Effector CD8-positive, alpha-beta T cell (primary cell): ENCODE measurements around the gene LHPP.

Experiments used
- DNase-seq: peaks from one replicate; lab custom pipeline; 2025; lab: John Stamatoyannopoulos, UW

LHPP gene

DNA sequence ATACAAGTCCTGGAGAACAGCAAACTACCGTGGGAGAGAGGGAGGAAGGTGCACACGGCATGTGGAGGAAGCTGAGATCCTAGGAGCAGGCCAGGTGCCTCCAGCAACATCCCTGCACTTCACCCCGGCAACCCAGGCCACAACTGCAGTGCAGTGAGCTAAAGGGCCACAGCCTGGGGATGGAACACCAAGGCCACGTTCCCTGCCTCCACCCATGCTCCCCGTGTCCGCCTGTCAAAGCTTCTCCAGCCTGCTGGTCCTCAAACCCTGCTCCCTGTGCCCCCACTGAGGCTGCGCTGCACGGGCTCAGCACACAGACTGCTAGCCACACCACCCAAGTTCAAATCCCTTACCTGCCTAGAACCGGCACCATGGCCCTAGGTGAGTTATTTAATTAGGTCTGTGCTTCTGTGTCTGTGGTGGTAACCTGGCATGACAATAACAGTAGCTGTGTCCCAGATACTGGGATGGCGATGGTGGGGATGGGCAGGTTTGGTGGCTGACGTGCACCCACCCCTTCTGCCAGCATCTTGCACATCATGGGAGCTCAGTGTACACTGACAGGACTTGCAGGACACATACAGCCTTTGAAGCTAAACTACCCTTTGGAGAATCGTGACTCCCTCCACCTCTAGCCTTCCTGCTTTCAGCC, 197.1 kb downstream of the LHPP start:
- no peak for DNase-seq

GRCh38 chr10:124659380-124659779, 197.8 kb downstream of the LHPP start:
- no peak for DNase-seq

DNA sequence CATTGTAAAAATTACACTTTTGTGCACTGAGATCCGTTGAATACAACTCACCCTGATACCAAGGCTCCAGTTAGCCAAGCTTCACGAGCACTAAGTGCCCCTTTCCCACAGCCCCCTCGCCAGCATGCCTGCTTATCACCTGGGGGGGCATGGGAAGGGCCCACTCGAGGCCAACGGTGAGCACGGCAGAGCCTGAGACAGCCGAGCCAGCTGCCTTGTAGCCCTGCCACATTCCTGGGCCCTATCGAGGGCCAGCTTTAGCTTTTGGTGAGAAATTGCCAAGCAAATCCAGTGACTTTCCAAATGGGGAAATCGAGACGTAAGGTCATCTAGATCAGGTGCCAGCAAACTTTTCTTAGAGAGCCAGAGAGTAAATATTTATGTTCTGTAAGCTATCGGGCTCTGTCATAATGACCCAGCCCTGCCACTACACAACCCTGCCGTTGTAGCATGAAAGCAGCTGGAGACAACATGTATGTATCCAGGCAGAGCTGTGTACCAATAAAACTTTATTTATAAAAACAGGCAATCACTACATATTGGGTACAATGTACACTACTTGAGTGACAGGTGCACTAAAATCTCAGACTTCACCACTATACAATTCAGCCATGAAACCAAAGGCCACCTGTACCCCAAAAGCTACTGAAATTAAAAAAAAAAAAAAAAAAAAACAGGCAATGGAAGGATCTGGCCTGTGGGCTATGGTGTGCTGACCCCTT, 198.9 kb downstream of the LHPP start:
- DNase-seq, result no peak

GRCh38 chr10:124661660-124662180, 200.1 kb downstream of the LHPP start:
- no peak for DNase-seq

DNA sequence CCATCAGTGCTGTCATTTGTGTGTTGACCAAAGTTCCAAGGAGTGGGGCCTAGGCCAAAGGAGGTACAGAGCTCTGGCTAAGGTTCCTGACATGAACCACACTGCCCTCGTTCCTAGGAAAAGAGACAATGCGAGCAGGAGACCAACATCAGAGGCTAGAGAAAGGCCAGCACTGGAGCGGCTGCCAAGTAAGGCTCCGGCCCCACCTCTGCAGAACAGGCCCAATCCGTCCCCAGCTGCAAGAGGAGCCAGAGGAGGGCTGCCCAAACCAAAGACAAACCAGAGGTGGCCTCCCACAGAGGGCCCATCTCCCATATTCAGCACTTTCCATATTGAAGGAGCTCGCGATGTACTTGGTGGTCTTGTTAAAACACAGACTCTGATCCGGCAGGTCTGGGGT, 201.6 kb downstream of the LHPP start:
- DNase-seq, result no peak
